Activated CD8-positive, alpha-beta memory T cell treated with anti-CD3 and anti-CD28 coated beads, Interleukin-2, amount 50 U/mL, for 1 hour (primary cell): ENCODE results near the gene HLA-DRA.
"Not testable (repeated sequence)": the region's sequence is repeated elsewhere in the genome, so short reads cannot be mapped to it uniquely, and the experiment has no call there.

Experiments
- DNase-seq: peaks from one replicate; pipeline ENCODE4 v3.0.0-alpha.2; 2020; ENCODE audit errors: extremely low read depth

HLA-DRA gene

DNA sequence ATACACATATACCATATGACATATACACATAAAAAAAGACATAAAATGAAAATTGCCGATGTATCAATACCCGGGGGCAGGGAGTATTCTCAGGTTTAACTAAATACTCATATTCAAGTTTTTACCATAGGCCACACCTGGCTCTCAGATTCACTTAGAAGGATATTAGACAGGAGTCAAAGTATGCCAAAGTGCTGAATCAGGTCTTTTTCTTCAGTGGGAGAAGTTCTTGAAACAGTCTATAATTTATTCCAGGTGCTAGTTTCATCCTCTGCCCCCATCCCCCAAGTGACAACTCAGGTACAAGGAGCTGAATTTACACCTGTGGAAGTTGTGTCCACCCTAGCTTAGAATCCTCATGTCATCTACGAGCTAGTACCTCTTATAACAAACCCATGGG is 8.5 kb upstream of the HLA-DRA start:
- no peak for DNase-seq

DNA sequence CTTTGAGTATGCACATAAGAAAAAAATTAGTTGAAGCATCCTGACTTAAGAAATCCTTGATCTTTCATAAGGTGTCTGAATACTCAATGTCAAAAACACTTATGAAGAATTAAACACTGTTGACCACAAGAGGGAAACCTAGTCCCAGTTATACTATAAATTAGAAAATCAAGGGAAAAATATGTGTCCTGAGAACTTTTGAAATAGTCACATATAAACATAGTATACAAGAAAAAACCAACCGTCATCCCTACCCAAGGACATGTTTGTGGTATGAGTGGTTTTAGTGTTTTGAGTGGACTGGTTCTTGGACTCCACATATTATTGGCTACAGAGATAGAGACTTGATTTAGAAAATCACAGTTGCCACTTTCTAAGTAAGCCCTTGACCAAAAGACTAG is 7.6 kb upstream of the HLA-DRA start:
- no peak for DNase-seq

DNA sequence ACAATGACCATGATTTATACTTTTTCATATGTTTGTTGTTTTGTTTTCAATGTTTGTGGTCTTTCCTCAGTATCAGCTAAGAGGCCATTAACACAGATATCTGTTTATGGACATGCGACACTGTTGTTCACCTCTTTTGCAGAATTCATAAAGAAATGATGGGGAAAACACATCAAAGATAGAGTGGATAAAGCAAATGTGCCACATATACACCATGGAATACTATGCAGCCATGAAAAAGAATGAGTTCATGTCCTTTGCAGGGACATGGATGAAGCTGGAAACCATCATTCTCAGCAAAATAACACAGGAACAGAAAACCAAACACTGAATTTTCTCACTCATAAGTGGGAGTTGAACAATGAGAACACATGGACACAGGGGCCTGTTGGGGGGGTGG is 5.7 kb upstream of the HLA-DRA start:
- DNase-seq: not testable (repeated sequence)

DNA sequence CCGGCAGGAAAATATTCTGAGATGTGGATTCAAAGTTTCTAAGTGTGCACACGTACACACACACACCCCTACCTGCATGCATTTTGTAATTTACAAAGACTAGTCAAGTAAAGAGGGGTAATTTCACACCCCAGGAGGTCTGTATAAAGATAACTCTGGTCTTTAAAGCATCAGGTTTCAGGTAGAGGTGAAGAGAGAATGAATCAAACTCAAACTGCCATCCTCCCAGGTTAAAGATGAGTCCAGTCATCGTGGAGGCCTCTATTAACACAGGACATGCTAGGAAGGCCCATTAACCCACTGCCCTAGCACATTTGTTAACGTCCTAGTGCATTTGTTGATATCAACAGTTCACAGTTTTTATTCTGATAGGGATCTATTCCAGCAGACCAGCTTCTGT is 3.5 kb upstream of the HLA-DRA start:
- DNase-seq: no peak

DNA sequence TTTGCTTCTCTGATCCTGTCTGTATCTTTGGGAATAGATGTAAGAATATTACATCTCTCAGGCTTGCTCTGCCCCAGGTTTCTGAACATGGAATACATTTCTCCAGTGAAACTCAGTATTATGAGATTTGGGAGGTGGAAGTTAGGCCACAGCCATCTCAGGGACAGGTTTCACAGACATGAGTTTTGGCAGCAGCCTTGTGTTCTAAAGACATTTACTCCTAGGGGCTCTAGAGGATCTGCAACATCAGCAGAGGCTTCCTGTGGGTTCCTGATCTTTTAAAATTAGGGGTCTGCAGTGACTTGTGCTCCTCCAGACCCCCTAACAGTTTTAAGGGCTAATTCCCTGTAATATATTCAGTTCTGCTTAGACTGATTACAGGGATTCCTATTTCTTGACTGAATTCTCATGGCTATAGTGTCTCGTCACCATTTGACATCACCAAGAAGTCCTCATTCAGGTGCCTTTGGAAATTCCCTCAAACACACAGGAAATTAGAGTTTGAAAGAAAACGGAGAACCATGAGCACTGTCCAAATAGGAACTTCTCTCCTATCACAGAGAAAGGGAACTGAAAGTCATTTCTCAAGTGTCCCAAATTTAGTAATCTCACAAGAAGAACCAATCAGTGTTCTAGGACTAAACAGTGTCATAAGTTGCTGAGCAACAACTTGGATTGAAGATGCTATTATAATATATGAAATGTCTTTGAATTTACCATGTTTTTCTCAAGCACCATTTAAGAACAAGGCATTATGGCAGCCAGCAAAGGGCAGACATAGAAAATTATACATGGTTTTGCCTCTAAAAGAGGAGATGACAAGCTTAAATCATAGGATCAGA is 2.5 kb upstream of the HLA-DRA start:
- DNase-seq: no peak

DNA sequence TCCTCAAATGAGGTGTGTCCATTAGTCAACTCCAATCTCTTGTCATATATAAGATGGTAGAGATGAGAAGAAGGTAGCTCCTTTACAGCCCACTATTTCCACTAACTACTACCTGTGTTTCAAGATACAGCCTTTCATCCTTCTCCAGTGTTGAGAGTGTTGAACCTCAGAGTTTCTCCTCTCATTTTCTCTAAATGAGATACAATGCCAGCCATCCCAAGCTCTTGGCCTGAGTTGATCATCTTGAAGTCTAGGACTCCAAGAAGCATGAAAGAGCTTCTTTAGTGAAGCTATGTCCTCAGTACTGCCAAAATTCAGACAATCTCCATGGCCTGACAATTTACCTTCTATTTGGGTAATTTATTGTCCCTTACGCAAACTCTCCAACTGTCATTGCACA is 548 bp upstream of the HLA-DRA start:
- no peak for DNase-seq

DNA sequence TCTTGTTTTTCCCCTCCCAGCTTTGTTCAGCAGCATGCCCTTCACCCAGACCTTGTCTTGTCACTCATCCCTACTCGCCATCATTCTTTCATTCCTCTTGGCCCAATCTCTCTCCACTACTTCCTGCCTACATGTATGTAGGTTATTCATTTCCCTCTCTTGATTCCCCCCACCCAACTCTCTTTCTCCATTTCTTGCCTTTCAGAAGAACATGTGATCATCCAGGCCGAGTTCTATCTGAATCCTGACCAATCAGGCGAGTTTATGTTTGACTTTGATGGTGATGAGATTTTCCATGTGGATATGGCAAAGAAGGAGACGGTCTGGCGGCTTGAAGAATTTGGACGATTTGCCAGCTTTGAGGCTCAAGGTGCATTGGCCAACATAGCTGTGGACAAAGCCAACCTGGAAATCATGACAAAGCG is 2.6 kb downstream of the HLA-DRA start:
- no peak for DNase-seq

DNA sequence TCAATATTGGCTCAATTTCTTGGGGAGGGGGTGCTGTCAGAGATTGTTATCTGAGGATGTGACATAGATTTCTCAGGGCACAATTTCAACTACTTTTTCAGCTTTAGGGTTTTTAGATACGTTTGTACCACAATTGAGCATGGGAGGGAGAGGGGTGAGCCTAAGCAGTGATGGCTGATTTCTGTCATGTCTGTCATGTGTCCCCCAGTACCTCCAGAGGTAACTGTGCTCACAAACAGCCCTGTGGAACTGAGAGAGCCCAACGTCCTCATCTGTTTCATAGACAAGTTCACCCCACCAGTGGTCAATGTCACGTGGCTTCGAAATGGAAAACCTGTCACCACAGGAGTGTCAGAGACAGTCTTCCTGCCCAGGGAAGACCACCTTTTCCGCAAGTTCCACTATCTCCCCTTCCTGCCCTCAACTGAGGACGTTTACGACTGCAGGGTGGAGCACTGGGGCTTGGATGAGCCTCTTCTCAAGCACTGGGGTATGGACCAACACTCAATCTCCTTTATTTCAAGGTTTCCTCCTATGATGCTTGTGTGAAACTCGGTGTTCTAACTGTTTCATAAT is 3.4 kb downstream of the HLA-DRA start:
- no peak for DNase-seq

DNA sequence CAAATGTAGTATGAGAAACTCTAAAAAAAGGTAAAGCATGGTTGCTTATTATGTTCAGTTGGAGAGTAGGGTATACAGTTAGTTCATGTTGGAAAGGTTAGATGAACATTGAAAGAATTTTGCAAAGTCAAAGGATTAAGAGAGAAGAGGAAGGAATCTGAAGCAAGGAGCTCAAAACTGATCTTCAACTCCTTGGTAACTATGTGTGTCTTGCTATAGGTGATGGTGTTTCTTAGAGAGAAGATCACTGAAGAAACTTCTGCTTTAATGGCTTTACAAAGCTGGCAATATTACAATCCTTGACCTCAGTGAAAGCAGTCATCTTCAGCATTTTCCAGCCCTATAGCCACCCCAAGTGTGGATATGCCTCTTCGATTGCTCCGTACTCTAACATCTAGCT is 4.7 kb downstream of the HLA-DRA start:
- no peak for DNase-seq

DNA sequence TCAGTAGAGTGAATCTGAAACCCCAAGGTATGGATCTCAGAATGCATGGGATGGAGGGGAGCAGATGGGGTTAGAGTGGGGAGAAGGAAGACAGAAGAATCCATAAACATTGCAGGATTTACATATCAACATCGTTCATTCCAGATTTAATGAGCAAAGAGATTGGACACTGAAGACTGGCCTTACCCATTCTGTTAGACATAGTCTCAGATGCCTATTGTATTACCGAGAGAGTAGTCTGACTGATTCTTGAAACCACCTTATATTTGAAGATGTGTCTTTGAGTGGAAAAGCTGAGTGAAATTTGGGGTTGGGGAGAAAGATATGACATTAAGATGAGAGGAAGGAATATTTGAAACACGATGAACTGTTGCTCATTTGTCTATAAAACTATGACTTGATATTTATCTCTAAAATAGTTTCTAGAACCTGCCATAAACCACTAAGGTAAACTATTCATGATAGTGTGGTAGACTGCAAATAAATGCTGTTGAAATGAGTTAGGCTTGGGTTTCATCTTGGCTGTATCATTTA is 5.7 kb downstream of the HLA-DRA start:
- no peak for DNase-seq

DNA sequence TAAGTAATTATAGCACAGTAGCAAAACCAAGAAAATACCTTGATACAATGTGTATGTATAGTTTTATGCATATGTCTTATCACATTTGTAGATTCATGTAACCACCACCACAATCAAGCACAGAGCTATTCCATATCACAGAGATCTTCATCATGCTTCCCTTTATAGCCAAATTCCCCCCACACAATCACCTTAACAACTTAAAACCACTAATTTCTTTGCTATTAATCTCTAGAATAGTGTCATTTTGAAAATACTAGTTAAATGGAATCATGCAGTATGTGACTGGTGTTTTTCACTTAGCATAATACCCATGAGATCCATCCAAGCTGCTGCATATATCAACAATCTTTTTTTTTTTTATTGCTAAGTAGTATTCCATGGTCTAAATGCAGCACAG is 8.2 kb downstream of the HLA-DRA start:
- no peak for DNase-seq

DNA sequence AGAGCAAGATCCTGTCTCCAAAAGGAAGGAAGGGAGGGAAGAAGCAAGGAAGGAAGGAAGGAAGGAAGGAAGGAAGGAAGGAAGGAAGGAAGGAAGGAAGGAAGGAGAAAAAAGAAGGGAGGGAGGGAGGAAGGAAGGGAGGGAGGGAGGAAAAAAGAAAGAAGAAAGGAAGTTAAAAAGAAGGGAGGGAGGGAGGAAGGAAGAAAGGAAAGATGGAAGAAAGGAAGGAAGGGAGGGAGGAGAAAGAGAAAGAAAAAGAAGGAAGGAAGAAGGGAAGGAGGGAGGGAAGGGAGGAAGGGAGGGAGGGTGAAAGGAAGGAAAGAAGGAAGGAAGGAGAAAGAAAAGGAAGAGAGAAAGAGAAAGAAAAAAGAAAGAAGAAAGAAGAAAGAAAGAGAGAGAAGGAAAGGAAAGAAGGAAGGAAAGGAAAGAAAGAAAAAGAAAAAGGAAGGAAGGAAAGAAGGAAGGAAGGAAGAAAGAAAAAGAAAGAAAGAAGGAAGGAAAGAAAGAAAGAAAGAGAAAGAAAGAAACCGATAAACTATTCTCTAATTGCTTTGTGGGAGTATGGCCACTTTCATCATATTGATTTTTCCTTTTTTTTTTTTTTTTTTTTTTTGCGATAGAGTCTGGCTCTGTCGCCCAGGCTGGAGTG is 9.5 kb downstream of the HLA-DRA start:
- DNase-seq: no peak

DNA sequence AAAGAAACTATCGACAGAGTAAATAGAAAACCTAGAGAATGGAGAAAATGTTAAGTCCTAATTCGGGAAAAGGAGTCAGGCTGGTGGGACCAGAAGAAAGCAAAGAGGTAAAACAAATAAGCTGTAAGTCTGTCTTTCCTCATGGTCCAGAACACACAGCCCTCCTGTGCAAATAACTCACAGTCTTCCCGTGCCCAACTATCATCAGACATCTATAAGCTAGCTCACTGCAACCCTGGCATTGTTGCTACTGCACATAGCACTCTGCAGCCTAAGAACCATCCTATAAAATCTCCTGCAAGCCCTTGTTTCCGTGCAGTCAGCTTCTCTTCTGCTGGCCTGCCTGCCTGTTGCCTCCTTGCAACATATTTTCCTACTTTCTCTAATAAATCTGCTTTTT is 17.4 kb downstream of the HLA-DRA start:
- no peak for DNase-seq

DNA sequence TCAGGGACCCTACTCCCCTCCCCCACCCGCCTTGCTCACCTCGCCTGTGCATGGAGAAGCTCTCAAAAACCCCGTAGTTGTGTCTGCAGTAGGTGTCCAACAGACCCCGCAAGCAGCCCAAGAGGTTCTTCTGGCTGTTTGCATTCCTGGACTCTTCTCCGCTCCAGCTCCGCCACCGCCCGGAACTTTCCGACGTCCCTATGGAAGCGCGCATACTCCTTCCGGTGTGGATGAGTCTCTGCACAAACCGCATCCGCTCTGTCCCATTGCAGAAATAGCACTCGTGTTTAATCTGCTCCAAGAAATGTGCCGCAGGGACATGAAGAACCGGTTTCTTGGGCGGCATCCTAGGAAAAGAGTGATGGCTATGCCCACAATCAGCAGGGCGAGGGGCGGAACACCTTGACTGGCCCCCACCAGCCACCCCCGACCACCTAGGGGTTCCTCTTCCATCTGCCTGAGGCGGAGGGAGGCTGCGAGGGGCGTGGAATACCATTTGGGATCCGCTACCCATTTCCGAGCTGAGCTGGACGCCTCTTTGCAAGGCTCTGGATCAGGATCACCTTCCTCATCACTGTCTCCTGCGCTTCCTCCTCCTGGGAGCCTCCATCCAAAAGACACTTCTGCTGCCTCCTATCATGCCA is 20.2 kb downstream of the HLA-DRA start:
- DNase-seq: no peak

DNA sequence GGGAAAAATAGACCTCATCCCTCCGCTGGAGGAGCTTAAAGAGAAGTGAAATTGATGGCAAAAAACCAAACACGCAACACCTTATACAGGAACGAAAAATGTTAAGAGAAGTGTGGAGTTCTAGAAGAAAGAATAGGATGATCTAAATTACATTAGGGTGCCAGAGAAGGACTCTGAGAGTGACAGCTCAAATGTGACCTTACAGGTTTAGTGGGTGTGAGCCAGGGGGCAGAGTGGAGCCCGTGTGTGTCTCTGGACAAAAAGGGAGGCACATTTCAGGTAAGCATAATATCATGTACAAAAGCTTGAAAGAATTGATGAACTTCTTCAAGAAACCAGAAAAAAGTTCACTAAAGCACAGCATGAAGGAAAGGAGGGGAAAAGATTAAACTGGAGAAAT is 20.8 kb downstream of the HLA-DRA start:
- DNase-seq: no peak

DNA sequence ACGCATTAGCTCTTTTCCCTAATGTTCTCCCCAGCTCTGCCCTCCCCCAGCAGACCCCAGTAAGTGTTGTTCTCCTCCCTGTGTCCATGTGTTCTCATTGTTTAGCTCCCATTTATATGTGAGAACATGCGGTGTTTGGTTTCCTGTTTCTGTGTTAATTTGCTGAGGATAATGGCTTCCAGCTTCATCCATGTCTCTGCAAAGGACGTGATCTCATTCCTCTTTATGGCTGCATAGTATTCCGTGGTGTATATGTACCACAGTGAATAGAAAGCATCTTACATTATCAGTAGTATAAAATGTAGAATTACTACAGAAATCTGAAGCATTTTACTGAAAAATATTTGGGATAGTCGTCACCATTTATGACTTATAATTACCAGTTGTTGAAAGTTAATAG is 21.8 kb downstream of the HLA-DRA start:
- DNase-seq: no peak

DNA sequence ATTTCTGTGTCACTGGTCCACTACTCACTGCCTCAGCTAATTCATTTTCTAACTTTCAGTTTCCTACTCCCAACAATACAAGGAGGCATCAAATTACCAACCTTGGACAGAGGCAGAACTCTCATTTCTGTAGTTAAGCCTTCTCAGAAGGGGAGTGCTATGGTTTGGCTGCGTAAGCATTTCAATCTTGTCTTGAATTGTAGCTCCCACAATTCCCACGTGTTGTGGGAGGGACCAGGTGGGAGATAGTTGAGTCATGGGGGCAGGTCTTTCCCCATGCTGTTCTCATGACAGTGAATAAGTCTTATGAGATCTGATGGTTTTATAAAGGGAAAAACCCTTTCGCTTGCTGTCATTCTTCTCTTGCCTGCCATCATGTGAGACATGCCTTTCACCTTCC is 22.9 kb downstream of the HLA-DRA start:
- no peak for DNase-seq

DNA sequence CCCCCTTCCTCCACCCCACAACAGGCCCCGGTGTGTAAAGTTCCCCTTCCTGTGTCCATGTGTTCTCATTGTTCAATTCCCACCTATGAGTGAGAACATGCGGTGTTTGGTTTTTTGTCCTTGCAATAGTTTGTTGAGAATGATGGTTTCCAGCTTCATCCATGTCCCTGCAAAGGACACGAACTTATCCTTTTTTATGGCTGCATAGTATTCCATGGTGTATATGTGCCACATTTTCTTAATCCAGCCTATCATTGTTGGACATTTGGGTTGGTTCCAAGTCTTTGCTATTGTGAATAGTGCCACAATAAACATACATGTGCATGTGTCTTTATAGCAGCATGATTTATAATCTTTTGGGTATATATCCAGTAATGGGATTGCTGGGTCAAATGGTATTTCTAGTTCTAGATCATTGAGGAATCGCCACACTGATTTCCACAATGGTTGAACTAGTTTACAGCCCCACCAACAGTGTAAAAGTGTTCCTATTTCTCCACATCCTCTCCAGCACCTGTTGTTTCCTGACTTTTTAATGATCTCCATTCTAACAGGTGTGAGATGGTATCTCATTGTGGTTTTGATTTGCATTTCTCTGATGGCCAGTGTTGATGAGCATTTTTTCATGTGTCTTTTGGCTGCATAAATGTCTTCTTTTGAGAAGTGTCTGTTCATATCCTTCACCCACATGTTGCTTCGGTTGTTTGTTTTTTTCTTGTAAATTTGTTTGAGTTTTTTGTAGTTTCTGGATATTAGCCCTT is 28.2 kb downstream of the HLA-DRA start:
- DNase-seq: not testable (repeated sequence)

DNA sequence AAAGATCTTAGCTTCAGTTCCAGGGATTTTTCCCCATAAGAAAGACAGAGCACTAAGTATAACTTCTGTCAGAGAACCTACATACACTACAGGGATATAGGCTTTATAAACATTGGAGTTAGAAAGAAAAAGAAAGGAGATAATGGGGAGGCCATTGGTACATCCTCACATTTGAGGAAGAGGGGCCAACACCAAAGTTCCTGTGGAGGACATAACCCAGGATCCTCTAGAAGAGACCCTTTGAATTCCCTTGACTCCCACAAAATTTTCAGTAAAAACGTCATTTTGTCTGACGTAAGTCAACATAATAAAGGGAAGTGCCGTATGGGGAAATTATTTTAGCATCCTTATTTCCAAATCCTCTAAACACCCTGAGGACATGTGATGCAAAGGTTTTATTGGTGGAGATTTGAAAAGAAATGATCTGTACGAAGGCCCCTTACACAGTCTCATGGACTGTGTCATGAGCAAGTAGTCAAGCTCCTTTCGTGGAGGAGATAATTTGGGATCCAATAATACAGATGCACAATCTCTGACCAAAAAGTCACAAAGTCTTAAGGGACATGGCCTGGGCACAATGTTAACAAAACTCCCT is 33.2 kb downstream of the HLA-DRA start:
- no peak for DNase-seq

DNA sequence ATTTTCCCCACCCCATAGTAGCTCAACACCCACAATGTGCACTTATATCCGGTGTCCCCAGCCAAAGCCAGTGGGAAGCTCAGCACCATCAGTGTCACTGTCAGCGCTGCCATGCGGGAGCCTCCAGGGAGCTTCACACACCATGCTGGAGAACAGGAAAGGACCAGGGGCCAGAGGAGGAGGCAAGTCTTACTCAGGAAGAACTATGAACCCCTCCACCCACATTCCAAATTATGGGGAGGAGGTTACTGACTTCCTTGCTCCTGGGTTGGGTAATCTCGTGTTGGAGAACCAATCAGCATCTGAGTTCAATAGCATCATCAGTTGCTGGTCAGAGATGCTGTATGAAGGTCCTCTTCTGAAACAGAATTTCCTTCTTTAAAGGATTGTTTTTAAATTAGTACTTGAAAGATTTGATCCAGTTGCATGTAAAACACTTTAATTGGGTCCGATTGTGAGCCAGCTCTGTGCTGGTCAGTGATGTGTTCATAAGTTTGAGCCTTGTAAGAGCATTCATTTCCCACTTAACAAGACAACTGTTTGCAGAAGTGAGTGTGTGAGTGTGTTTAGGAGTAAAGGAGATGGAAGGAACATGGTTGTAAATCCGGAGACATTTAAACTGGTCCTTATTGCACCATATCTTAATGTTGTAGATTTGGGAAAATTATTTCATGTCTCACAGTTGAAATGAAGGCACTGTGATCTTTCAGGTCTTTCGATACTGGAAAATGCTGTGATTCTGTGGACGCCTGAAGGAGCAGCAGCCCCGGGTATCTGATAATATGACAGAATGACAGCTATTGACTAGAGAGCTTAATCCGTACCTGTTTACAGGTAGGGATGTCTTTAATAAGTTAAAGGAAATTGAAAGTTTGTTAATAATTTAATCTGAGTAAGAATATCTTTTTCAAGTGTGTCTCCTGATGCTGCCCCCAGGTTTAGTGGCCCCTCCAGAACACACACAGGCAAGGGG is 34.0 kb downstream of the HLA-DRA start:
- not testable (repeated sequence) for DNase-seq
